ENCODE data around the gene PRKAR1B.

- TF ChIP-seq EP300 (IDR thresholded peaks at IDR 0.05) (no peak), POLR2A (IDR thresholded peaks at IDR 0.05) (no peak), CTCF (IDR thresholded peaks at IDR 0.05) (no peak), POLR2AphosphoS5 (IDR thresholded peaks at IDR 0.05) (no peak)
Measured at GRCh38 chr7:753190-753589, 26.1 kb upstream of the PRKAR1B start.

All from sigmoid colon (tissue), 4 donors.